ENCODE measurements around the gene RAPGEF1. TPM values are rescaled to one million over a fixed set of nuclear protein-coding genes. Genes with fewer than 3 reads are reported as not detected.

Gene RAPGEF1
- total RNA-seq, 1 donor from 2014 or later: 76.8 TPM

GRCh38 chr9:131695366-131695765, 44.5 kb downstream of the RAPGEF1 start:
- H3K4me3 ChIP-seq (ENCODE audit: insufficient read depth, low read depth, low read length): no peak overlapping the region
- DNase-seq (ENCODE audit: low read depth): no peak

GRCh38 chr9:131693651-131694597, 46.0 kb downstream of the RAPGEF1 start:
- Histone ChIP-seq H2AFZ (ENCODE audit: low read depth, low read length) (no peak overlapping the region), H3K79me2 (ENCODE audit: insufficient read depth, low read length) (peaks cover 56% of the 10 kb centered on the region), H3K27ac (ENCODE audit: low read depth, low read length) (no peak overlapping the region), H3K4me1 (ENCODE audit: insufficient read depth, low read length) (no peaks in the 10 kb centered on the region), H3K9me3 (ENCODE audit: insufficient read depth, low read depth, low read length) (no peaks in the 10 kb centered on the region), H3K9ac (ENCODE audit: low read length) (no peak overlapping the region), H3K4me3 (ENCODE audit: insufficient read depth, low read depth, low read length) (no peak overlapping the region), H4K20me1 (ENCODE audit: insufficient read depth, low read length) (peaks cover 70% of the 10 kb centered on the region), H3K36me3 (ENCODE audit: insufficient read depth, low read length) (no peaks in the 10 kb centered on the region), H3K27me3 (ENCODE audit: insufficient read depth, low read length) (no peaks in the 10 kb centered on the region), H3K4me2 (ENCODE audit: low read length) (no peak overlapping the region)
- no peaks in the 10 kb centered on the region for H3K9me3 Mint-ChIP-seq (ENCODE audit: unreplicated experiment)
- peak overlapping the region; percentile 4 for H3K27ac Mint-ChIP-seq (ENCODE audit: unreplicated experiment)
- TF ChIP-seq, protein P1, sequence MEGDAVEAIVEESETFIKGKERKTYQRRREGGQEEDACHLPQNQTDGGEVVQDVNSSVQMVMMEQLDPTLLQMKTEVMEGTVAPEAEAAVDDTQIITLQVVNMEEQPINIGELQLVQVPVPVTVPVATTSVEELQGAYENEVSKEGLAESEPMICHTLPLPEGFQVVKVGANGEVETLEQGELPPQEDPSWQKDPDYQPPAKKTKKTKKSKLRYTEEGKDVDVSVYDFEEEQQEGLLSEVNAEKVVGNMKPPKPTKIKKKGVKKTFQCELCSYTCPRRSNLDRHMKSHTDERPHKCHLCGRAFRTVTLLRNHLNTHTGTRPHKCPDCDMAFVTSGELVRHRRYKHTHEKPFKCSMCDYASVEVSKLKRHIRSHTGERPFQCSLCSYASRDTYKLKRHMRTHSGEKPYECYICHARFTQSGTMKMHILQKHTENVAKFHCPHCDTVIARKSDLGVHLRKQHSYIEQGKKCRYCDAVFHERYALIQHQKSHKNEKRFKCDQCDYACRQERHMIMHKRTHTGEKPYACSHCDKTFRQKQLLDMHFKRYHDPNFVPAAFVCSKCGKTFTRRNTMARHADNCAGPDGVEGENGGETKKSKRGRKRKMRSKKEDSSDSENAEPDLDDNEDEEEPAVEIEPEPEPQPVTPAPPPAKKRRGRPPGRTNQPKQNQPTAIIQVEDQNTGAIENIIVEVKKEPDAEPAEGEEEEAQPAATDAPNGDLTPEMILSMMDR (IDR thresholded peaks at IDR 0.05; ENCODE audit: insufficient read depth, low read depth, low read length): no peak
- TF ChIP-seq EZH2 (IDR thresholded peaks at IDR 0.05; ENCODE audit: insufficient read depth, low read length): no peak
- H3K27me3 Mint-ChIP-seq (ENCODE audit: low read depth, unreplicated experiment): no peaks in the 10 kb centered on the region
- FAIRE-seq (no peak), DNase-seq (ENCODE audit: low read depth) (no peak)
- H3K4me1 Mint-ChIP-seq (ENCODE audit: low read depth, unreplicated experiment): peaks cover 40% of the 10 kb centered on the region
- no peaks in the 10 kb centered on the region for H3K36me3 Mint-ChIP-seq (ENCODE audit: low read depth, unreplicated experiment)
- H3K4me3 Mint-ChIP-seq (ENCODE audit: unreplicated experiment): peak overlapping the region; percentile 17

More at GRCh38 chr9:131695366-131695765, 44.5 kb downstream of the RAPGEF1 start:
- Histone ChIP-seq H3K9ac (ENCODE audit: low read length) (no peak overlapping the region), H2AFZ (ENCODE audit: low read depth, low read length) (no peak overlapping the region), H3K27me3 (ENCODE audit: insufficient read depth, low read length) (no peaks in the 10 kb centered on the region), H3K4me1 (ENCODE audit: insufficient read depth, low read length) (no peaks in the 10 kb centered on the region), H4K20me1 (ENCODE audit: insufficient read depth, low read length) (peaks cover 83% of the 10 kb centered on the region), H3K36me3 (ENCODE audit: insufficient read depth, low read length) (no peaks in the 10 kb centered on the region), H3K9me3 (ENCODE audit: insufficient read depth, low read depth, low read length) (no peaks in the 10 kb centered on the region), H3K4me2 (ENCODE audit: low read length) (no peak overlapping the region), H3K27ac (ENCODE audit: low read depth, low read length) (no peak overlapping the region), H3K79me2 (ENCODE audit: insufficient read depth, low read length) (peaks cover 61% of the 10 kb centered on the region)
- FAIRE-seq: no peak
- no peak overlapping the region for H3K4me3 Mint-ChIP-seq (ENCODE audit: unreplicated experiment)
- H3K27ac Mint-ChIP-seq (ENCODE audit: unreplicated experiment): no peak overlapping the region
- peaks cover 44% of the 10 kb centered on the region for H3K4me1 Mint-ChIP-seq (ENCODE audit: low read depth, unreplicated experiment)
- H3K27me3 Mint-ChIP-seq (ENCODE audit: low read depth, unreplicated experiment): no peaks in the 10 kb centered on the region
- TF ChIP-seq, protein P1 (IDR thresholded peaks at IDR 0.05; ENCODE audit: insufficient read depth, low read depth, low read length): no peak
- H3K36me3 Mint-ChIP-seq (ENCODE audit: low read depth, unreplicated experiment): peaks cover 7% of the 10 kb centered on the region
- H3K9me3 Mint-ChIP-seq (ENCODE audit: unreplicated experiment): no peaks in the 10 kb centered on the region

Data from astrocyte (in vitro differentiated cells and primary cell).